Progenitor cell of endocrine pancreas (in vitro differentiated cells): ENCODE measurements around the gene YARS2. TPM values are rescaled to one million over a fixed set of nuclear protein-coding genes. Genes with fewer than 3 reads are reported as not detected.

Experiments
- DNase-seq: peaks from one replicate; pipeline ENCODE4 v3.0.0; 2021; ENCODE audit warnings: low spot score; ENCODE audit not compliant: unreplicated experiment
- H3K27ac Mint-ChIP-seq: 2 replicates; pipeline ENCODE4 v1.8.0; 2021; ENCODE audit warnings: mild to moderate bottlenecking, moderate library complexity, mixed read lengths
- H3K27me3 Mint-ChIP-seq: 2 replicates; pipeline ENCODE4 v1.8.0; 2021; ENCODE audit warnings: mixed read lengths
- H3K36me3 Mint-ChIP-seq: 2 replicates; pipeline ENCODE4 v1.8.0; 2022; ENCODE audit warnings: mixed read lengths; ENCODE audit not compliant: insufficient read depth
- H3K4me1 Mint-ChIP-seq: 2 replicates; pipeline ENCODE4 v1.8.0; 2021; ENCODE audit warnings: low read depth, mixed read lengths
- H3K4me3 Mint-ChIP-seq: 2 replicates; pipeline ENCODE4 v1.8.0; 2021; ENCODE audit warnings: low read depth, mild to moderate bottlenecking, moderate library complexity, mixed read lengths
- H3K9me3 Mint-ChIP-seq: 2 replicates; pipeline ENCODE4 v1.8.0; 2021; ENCODE audit warnings: low read depth, mixed read lengths
- total RNA-seq: library from RNA; stranded (reverse); gene quantifications from 2 replicates; pipeline ENCODE4 v1.2.1, GENCODE V29; 2021
- TF ChIP-seq, protein P1 (sequence below): fragments of 200-600 bp; sonication (generic); IDR thresholded peaks from one replicate; pipeline ENCODE4 v1.5.0; 2021; ENCODE audit warnings: antibody characterized with exemption, mild to moderate bottlenecking; ENCODE audit not compliant: unreplicated experiment

Gene YARS2
- total RNA-seq, 1 donor from 2014 or later = 40.5 TPM

DNA sequence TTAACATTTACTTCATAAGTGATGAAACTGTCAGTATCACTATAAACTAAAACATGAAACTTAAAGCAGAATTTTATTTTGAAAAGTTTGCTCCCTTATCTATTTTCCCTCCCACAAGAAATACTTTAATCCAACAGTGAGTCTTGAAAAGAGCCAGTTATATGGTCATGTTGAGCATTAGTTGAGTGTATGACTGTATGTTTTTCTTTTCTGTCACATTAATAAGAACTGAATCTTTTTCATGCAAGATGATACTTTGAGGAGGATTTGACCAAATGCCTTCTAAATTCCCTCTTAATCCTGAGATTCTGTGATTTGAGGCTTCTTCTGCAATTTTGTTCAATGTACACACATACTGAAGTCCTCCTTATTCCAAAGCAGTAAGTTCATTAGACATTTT lies 33.7 kb upstream of the YARS2 start:
- TF ChIP-seq, protein P1, sequence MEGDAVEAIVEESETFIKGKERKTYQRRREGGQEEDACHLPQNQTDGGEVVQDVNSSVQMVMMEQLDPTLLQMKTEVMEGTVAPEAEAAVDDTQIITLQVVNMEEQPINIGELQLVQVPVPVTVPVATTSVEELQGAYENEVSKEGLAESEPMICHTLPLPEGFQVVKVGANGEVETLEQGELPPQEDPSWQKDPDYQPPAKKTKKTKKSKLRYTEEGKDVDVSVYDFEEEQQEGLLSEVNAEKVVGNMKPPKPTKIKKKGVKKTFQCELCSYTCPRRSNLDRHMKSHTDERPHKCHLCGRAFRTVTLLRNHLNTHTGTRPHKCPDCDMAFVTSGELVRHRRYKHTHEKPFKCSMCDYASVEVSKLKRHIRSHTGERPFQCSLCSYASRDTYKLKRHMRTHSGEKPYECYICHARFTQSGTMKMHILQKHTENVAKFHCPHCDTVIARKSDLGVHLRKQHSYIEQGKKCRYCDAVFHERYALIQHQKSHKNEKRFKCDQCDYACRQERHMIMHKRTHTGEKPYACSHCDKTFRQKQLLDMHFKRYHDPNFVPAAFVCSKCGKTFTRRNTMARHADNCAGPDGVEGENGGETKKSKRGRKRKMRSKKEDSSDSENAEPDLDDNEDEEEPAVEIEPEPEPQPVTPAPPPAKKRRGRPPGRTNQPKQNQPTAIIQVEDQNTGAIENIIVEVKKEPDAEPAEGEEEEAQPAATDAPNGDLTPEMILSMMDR = no peak
- Mint-ChIP-seq H3K27ac (peak overlapping the region; percentile 65), H3K9me3 (no peaks in the 10 kb centered on the region), H3K4me1 (peaks cover 8% of the 10 kb centered on the region), H3K4me3 (no peak overlapping the region), H3K27me3 (no peaks in the 10 kb centered on the region), H3K36me3 (peaks cover 51% of the 10 kb centered on the region)
- no peak for DNase-seq

DNA sequence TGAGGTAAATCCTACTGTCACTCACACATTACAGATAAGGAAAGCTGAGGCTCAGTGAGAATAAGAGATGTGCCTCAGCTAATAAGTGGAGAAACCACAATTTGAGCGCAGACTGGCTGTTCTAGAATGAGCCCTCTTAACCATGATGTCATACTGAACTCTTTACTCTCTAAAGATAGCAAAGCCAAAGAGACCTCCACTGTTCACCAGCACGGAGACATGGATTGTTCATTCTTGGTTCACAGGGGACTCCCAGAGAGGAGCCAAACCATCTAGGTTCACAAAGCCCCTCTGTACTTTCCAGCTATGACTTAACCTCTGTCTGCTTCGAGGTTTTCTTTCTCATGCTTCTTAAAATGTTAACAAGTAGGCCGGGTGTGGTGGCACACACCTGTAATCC lies 32.7 kb upstream of the YARS2 start:
- Mint-ChIP-seq H3K36me3 (peaks cover 47% of the 10 kb centered on the region), H3K4me3 (no peak overlapping the region), H3K27me3 (no peaks in the 10 kb centered on the region), H3K9me3 (no peaks in the 10 kb centered on the region), H3K27ac (no peak overlapping the region), H3K4me1 (peaks cover 8% of the 10 kb centered on the region)
- no peak for DNase-seq
- TF ChIP-seq, protein P1 = no peak

DNA sequence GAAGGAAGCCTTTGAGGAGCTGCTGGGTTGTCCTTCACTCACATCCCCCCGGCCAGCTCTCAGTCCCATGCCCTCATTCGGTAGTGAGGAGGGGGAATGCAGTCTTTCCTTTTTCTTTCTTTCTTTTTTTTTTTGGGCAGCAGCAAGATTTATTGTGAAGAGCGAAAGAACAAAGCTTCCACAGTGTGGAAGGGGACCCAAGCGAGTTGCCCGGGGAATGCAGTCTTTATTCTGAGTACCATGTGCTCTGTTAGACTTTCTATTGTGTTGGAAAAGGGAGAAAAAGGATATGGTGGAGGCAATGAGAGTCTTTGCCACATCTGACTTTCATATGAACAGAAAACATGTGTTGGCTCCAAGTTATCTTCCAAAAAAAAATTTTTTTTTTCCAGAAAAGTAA lies 29.9 kb upstream of the YARS2 start:
- Mint-ChIP-seq H3K9me3 (no peaks in the 10 kb centered on the region), H3K36me3 (peaks cover 31% of the 10 kb centered on the region), H3K27ac (peak overlapping the region; percentile 53)

DNA sequence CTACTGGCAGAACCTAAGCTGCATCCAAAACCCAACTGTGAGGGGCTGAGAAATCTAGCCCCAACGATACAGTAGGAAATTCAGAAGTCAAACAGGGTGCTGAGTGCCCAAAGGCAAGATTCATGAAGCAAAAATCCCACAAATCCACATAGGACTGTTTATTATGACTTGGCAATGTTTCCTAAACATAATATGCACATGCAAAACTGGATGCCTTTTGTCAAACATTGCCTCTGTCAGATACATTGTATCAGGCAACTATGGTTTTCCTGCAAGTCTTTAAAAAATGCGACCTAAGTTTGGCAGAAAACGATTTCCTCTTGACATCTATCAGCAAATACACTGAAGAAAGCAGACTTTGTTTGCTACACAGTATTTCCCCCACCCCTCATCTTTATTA lies 27.3 kb upstream of the YARS2 start:
- Mint-ChIP-seq H3K27me3 (no peaks in the 10 kb centered on the region), H3K9me3 (no peaks in the 10 kb centered on the region), H3K4me3 (no peak overlapping the region), H3K36me3 (peaks cover 10% of the 10 kb centered on the region), H3K4me1 (no peaks in the 10 kb centered on the region), H3K27ac (no peak overlapping the region)
- DNase-seq = no peak
- TF ChIP-seq, protein P1 = no peak

More for the DNA sequence above, 29.9 kb upstream of the YARS2 start:
- TF ChIP-seq, protein P1 = no peak
- DNase-seq = no peak
- Mint-ChIP-seq H3K27me3 (no peaks in the 10 kb centered on the region), H3K4me1 (peaks cover 6% of the 10 kb centered on the region), H3K4me3 (no peak overlapping the region)

DNA sequence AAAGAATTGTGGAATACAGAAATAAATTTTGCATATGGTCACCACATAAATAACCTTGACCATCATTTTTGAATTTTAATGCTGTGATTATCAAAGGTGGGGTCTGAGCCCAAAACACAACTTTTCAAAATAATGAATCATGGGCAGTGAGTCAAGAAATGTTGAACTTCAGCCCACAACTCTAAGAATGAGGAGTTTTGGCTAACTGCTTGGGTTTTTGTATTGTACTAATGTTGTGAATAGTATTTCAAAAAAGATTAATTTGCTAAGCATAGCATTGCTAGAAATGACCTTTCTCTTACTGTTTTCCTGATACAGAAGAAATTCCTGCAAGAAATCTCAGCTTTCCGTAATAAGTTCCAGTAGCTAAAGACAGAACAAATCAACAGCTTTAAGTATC lies 24.4 kb upstream of the YARS2 start:
- TF ChIP-seq, protein P1 = no peak
- Mint-ChIP-seq H3K27me3 (no peaks in the 10 kb centered on the region), H3K4me1 (peaks cover 7% of the 10 kb centered on the region), H3K4me3 (no peak overlapping the region), H3K27ac (no peak overlapping the region), H3K36me3 (no peaks in the 10 kb centered on the region), H3K9me3 (no peaks in the 10 kb centered on the region)
- DNase-seq = no peak
